Stomach (tissue), 4 donors: ENCODE data around the gene ADCY4.

Experiments
- EP300 ChIP-seq: sonication (generic); formaldehyde crosslinking; IDR thresholded peaks from one replicate; pipeline ENCODE4 v1.6.1; 2017; ENCODE audit warnings: antibody characterized with exemption
- POLR2A ChIP-seq, 4 donors: fragments of 450-650 bp; IDR thresholded peaks; one replicate each; pipeline ENCODE4 v1.6.1; 2016; ENCODE audit warnings: antibody characterized with exemption in 4 of 4, control low read depth in 2 of 4, mild to moderate bottlenecking in 1 of 4, moderate library complexity in 1 of 4
- TF ChIP-seq, protein P1 (sequence below), 7 experiments: fragments of 450-650 bp in 4 of 7; fragments of 200-600 bp in 3 of 7; sonication (generic) in 3 of 7; IDR thresholded peaks; one replicate each; pipeline ENCODE4 v1.5.1; 2016 to 2019; ENCODE audit warnings: antibody characterized with exemption in 7 of 7, control low read depth in 2 of 7, mild to moderate bottlenecking in 1 of 7

DNA sequence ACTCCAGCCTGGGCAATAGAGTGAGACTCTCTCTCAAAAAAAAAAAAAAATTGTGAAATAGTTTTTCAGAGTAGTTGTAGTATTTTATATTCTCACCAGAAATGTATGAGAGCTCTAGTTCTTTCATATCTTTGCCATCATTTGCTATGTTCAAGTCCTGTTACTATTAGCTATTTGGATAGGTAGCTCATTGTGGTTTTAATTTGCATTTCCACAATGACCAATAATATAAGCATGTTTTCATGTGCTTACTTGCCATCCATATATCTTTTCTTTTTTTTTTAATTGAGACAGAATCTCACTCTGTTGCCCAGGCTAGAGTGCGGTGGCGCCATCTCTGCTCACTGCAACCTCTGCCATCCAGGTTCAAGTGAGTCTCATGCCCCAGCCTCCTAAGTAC is 13.3 kb upstream of the ADCY4 start:
- TF ChIP-seq EP300 (no peak), POLR2A (IDR thresholded peaks at IDR 0.05) (no peak)
- TF ChIP-seq, protein P1, sequence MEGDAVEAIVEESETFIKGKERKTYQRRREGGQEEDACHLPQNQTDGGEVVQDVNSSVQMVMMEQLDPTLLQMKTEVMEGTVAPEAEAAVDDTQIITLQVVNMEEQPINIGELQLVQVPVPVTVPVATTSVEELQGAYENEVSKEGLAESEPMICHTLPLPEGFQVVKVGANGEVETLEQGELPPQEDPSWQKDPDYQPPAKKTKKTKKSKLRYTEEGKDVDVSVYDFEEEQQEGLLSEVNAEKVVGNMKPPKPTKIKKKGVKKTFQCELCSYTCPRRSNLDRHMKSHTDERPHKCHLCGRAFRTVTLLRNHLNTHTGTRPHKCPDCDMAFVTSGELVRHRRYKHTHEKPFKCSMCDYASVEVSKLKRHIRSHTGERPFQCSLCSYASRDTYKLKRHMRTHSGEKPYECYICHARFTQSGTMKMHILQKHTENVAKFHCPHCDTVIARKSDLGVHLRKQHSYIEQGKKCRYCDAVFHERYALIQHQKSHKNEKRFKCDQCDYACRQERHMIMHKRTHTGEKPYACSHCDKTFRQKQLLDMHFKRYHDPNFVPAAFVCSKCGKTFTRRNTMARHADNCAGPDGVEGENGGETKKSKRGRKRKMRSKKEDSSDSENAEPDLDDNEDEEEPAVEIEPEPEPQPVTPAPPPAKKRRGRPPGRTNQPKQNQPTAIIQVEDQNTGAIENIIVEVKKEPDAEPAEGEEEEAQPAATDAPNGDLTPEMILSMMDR (IDR thresholded peaks at IDR 0.05) = no peak
